Right lobe of liver (tissue), 4 donors: ENCODE results near the gene JUND.

ENCODE experiments used
- POLR2A ChIP-seq: fragments of 450-650 bp; IDR thresholded peaks from one replicate; pipeline ENCODE4 v1.6.1; 2017; ENCODE audit warnings: antibody characterized with exemption, mild to moderate bottlenecking
- TF ChIP-seq, protein P1 (sequence below), 4 donors: fragments of 200-600 bp in 3 of 4; fragments of 450-650 bp in 1 of 4; IDR thresholded peaks; one replicate each; pipeline versions ENCODE4 v1.5.1 to v1.8.0; 2016 to 2022; ENCODE audit warnings: antibody characterized with exemption in 4 of 4, mild to moderate bottlenecking in 2 of 4
- donor health status: DM: no; HTN: no; CAD: no.
- donor health status: DM: no; HTN: no; CAD: no.
- donor health status: DM: no; HTN: yes; CAD: no.

DNA sequence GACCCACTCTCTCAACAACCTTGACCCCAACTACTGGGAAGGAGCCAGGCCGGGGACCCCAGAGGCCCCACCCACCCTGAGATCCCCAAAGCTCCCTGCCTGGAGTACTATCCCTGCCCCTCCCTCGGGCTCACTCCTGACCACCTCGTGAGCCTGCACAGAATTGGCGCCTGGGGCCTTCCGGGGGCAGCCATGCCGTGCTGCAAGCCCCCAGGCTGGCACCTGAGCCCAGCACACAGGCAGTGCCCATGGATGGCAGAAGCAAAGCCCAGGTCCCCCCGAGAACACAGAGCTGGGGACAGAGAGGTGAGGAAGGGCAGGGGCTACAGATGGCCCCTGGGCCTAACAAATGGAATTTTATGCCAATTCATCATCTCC is 27.5 kb upstream of the JUND start:
- TF ChIP-seq, protein P1, sequence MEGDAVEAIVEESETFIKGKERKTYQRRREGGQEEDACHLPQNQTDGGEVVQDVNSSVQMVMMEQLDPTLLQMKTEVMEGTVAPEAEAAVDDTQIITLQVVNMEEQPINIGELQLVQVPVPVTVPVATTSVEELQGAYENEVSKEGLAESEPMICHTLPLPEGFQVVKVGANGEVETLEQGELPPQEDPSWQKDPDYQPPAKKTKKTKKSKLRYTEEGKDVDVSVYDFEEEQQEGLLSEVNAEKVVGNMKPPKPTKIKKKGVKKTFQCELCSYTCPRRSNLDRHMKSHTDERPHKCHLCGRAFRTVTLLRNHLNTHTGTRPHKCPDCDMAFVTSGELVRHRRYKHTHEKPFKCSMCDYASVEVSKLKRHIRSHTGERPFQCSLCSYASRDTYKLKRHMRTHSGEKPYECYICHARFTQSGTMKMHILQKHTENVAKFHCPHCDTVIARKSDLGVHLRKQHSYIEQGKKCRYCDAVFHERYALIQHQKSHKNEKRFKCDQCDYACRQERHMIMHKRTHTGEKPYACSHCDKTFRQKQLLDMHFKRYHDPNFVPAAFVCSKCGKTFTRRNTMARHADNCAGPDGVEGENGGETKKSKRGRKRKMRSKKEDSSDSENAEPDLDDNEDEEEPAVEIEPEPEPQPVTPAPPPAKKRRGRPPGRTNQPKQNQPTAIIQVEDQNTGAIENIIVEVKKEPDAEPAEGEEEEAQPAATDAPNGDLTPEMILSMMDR (IDR thresholded peaks at IDR 0.05): no peak
- no peak for TF ChIP-seq POLR2A
